ENCODE data around the gene TMEM106C. TPM values are rescaled to one million over a fixed set of nuclear protein-coding genes. Genes with fewer than 3 reads are reported as not detected.

The TMEM106C gene
- total and polyA plus RNA-seq, 4 donors: 16.2 to 57.8 (median 25.2) TPM

GRCh38 chr12:47977772-47978597, 14.6 kb downstream of the TMEM106C start:
- Histone ChIP-seq H3K27ac (ENCODE audit: low read depth in 1 of 2, low read length in 2 of 2) (no peak overlapping the region), H3K27me3 (ENCODE audit: control insufficient read depth in 4 of 4, insufficient read depth in 4 of 4, low read length in 3 of 4) (no peaks in the 10 kb centered on the region), H3K4me1 (ENCODE audit: control insufficient read depth in 4 of 4, insufficient read depth in 4 of 4, low read length in 3 of 4) (no peaks in the 10 kb centered on the region), H3K36me3 (ENCODE audit: control insufficient read depth in 4 of 4, insufficient read depth in 3 of 4, low read depth in 1 of 4, low read length in 3 of 4) (no peaks in the 10 kb centered on the region), H3K4me3 (ENCODE audit: low read depth in 1 of 3, low read length in 3 of 3) (no peak overlapping the region), H3K9ac (ENCODE audit: low read depth in 1 of 2, low read length in 2 of 2) (no peak overlapping the region), H3K9me3 (ENCODE audit: control insufficient read depth in 4 of 4, low read length in 3 of 4) (no peaks in the 10 kb centered on the region)
- WGBS: 92% methylated on average over 18 of the region's 18 CpGs
- DNase-seq (ENCODE audit: low spot score): no peak
- TF ChIP-seq JUND (IDR thresholded peaks at IDR 0.05): no peak
- no peak for TF ChIP-seq RAD21 (IDR thresholded peaks at IDR 0.05)
- TF ChIP-seq EGR1 (IDR thresholded peaks at IDR 0.05; ENCODE audit: low read depth in 2 of 2): no peak
- TF ChIP-seq REST (IDR thresholded peaks at IDR 0.05): no peak
- TF ChIP-seq CTCF (IDR thresholded peaks at IDR 0.05; ENCODE audit: low read depth, low read length, missing input control): no peak
- TF ChIP-seq RXRA (IDR thresholded peaks at IDR 0.05): no peak

- Histone ChIP-seq H3K36me3 (ENCODE audit: control insufficient read depth in 4 of 4, insufficient read depth in 3 of 4, low read depth in 1 of 4, low read length in 3 of 4) (no peaks in the 10 kb centered on the region), H3K9me3 (ENCODE audit: control insufficient read depth in 4 of 4, low read length in 3 of 4) (no peaks in the 10 kb centered on the region), H3K9ac (ENCODE audit: low read depth in 1 of 2, low read length in 2 of 2) (no peak overlapping the region), H3K27me3 (ENCODE audit: control insufficient read depth in 4 of 4, insufficient read depth in 4 of 4, low read length in 3 of 4) (no peaks in the 10 kb centered on the region), H3K4me3 (ENCODE audit: low read depth in 1 of 3, low read length in 3 of 3) (no peak overlapping the region), H3K27ac (ENCODE audit: low read depth in 1 of 2, low read length in 2 of 2) (no peak overlapping the region), H3K4me1 (ENCODE audit: control insufficient read depth in 4 of 4, insufficient read depth in 4 of 4, low read length in 3 of 4) (no peaks in the 10 kb centered on the region)
- no peak for DNase-seq (ENCODE audit: low spot score)
- TF ChIP-seq HNF4A (conservative IDR thresholded peaks at IDR 0.05) (no peak), CTCF (IDR thresholded peaks at IDR 0.05; ENCODE audit: low read depth, low read length, missing input control) (no peak), JUND (IDR thresholded peaks at IDR 0.05) (no peak), TAF1 (conservative IDR thresholded peaks at IDR 0.05) (no peak), EGR1 (IDR thresholded peaks at IDR 0.05; ENCODE audit: low read depth in 2 of 2) (no peak), SP1 (IDR thresholded peaks at IDR 0.05) (no peak), RXRA (IDR thresholded peaks at IDR 0.05) (no peak), YY1 (IDR thresholded peaks at IDR 0.05) (no peak)
- WGBS: 92% methylated on average over 7 of the region's 7 CpGs
Observed at GRCh38 chr12:47978598-47978873, 15.1 kb downstream of the TMEM106C start.

Measured in liver (tissue), 9 donors.